IPS-NIHi7 (cell line): ENCODE results near the gene TBC1D8B.
"Not testable (repeated sequence)": the region's sequence is repeated elsewhere in the genome, so short reads cannot be mapped to it uniquely, and the experiment has no call there.

Experiments
- DNase-seq: peaks from one replicate; pipeline ENCODE4 v3.0.0; 2012; ENCODE audit warnings: mixed read lengths; ENCODE audit errors: extremely low spot score

Gene TBC1D8B

GRCh38 chrX:106802388-106803275, at the start of gene TBC1D8B:
Gene TBC1D8B, plus strand, starts transcription at chrX:106802673. Its CDS starts 181 bp downstream, at chrX:106802854.
- DNase-seq, result peak; percentile 89

GRCh38 chrX:106769288-106769687, 33.2 kb upstream of the TBC1D8B start:
- DNase-seq, result not testable (repeated sequence)

- no peak for DNase-seq
These were observed 27.5 kb upstream of the TBC1D8B start for GRCh38 chrX:106774981-106775380.

- DNase-seq, result no peak
These were observed 22.2 kb upstream of the TBC1D8B start for GRCh38 chrX:106780264-106780663.

GRCh38 chrX:106780664-106781377, 21.7 kb upstream of the TBC1D8B start:
- no peak for DNase-seq

GRCh38 chrX:106783716-106784115, 18.8 kb upstream of the TBC1D8B start:
- DNase-seq, result peak; percentile 20

- DNase-seq, result no peak
These were observed 11.0 kb upstream of the TBC1D8B start for GRCh38 chrX:106791495-106791894.

GRCh38 chrX:106802063-106802387, 448 bp upstream of the TBC1D8B start:
- peak; percentile 12 for DNase-seq

GRCh38 chrX:106811131-106811910, 8.8 kb downstream of the TBC1D8B start:
- no peak for DNase-seq

GRCh38 chrX:106812930-106813329, 10.5 kb downstream of the TBC1D8B start:
- not testable (repeated sequence) for DNase-seq

GRCh38 chrX:106814093-106814492, 11.6 kb downstream of the TBC1D8B start:
- not testable (repeated sequence) for DNase-seq

GRCh38 chrX:106862972-106863688, 60.7 kb downstream of the TBC1D8B start:
- DNase-seq, result peak; percentile 71

- DNase-seq, result no peak
These were observed 61.2 kb downstream of the TBC1D8B start for GRCh38 chrX:106863697-106864096.

GRCh38 chrX:106872796-106873195, 70.3 kb downstream of the TBC1D8B start:
- DNase-seq, result not testable (repeated sequence)

GRCh38 chrX:106874075-106874474, 71.6 kb downstream of the TBC1D8B start:
- DNase-seq, result no peak

GRCh38 chrX:106875151-106875550, 72.7 kb downstream of the TBC1D8B start:
- no peak for DNase-seq

GRCh38 chrX:106889468-106889867, 87.0 kb downstream of the TBC1D8B start:
- no peak for DNase-seq

- no peak for DNase-seq
These were observed 89.4 kb downstream of the TBC1D8B start for GRCh38 chrX:106891762-106892460.

GRCh38 chrX:106894392-106894909, 92.0 kb downstream of the TBC1D8B start:
- DNase-seq, result peak; percentile 82

GRCh38 chrX:106894978-106895452, 92.5 kb downstream of the TBC1D8B start:
- no peak for DNase-seq
